ENCODE data around the gene CTNNA2.

DNA sequence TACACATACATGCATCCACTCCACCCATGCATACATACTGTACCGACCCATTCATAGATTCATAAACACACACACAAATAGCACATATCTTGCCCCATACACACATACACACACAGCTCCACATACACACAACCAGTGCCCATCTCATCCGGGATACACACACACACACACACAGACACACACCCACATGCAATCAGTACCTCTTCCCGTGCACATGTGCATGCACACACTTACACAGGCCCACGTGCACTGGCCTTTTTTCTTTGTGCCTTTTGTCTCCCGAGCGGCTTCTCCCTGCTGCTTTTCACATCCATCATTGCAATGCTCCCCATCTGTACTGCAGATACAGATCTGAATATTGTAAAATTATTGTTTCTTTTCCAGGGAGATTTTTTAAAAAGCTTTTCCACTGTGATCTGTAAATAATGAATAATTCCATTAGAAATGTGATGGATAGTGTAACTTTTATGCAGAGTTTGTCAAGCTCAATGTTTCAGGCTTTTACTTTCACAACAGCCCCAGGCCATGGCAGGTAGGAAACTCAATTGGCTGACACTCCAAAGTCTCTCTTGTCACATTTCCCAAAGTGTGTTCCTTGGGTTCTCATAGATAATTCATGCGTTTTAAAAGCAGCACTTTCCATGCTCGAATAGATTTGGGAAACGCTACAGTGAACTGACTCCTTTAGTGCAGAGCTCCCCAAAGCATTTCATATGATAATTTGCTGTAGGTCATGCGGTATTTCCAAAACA is 393.5 kb downstream of the CTNNA2 start:
- TF ChIP-seq CTCF (IDR thresholded peaks at IDR 0.05) (no peak), ZFX (IDR thresholded peaks at IDR 0.05; ENCODE audit: borderline replicate concordance) (no peak)

Measured in 22Rv1 (cell line).